ENCODE data around the gene GABRG3. TPM values are rescaled to one million over a fixed set of nuclear protein-coding genes. Genes with fewer than 3 reads are reported as not detected.

The GABRG3 gene
- total RNA-seq, 1 experiment from 2014 or later = 0.15 TPM

- H3T11ph ChIP-seq (ENCODE audit: low read length) = no peak overlapping the region
- Mint-ChIP-seq H3K27ac (no peak overlapping the region), H3K4me1 (peaks cover 6 to 8% of the 10 kb centered on the region in 2 experiments), H3K27me3 (ENCODE audit: low read depth) (no peaks in the 10 kb centered on the region; the same call in 1 of the 2 replicates), H3K9me3 (no peaks in the 10 kb centered on the region; a peak in 1 of 5 replicates), H3K4me3 (no peak overlapping the region), H3K36me3 (ENCODE audit: insufficient read depth in 1 of 3, low read depth in 3 of 3) (no peaks in the 10 kb centered on the region; a peak in 1 of 7 replicates)
- no peak overlapping the region for H2BK120ac ChIP-seq (ENCODE audit: low read depth, low read length, poor library complexity, severe bottlenecking)
- H4K8ac ChIP-seq (replicated peaks; ENCODE audit: insufficient read length, low read depth, low read length) = no peak overlapping the region
- H3K79me1 ChIP-seq (ENCODE audit: insufficient read depth, low read depth, low read length, poor library complexity, severe bottlenecking) = no peaks in the 10 kb centered on the region
- no peak overlapping the region for H3K4ac ChIP-seq (ENCODE audit: low read depth, low read length)
- H3K23me2 ChIP-seq (ENCODE audit: insufficient read length, low read depth, low read length, poor library complexity, severe bottlenecking) = no peaks in the 10 kb centered on the region
- no peak overlapping the region for H3K4me2 ChIP-seq (ENCODE audit: insufficient read depth, insufficient read length, low read length)
- no CpG with 5 or more reads among the region's 9 CpGs for WGBS (ENCODE audit: extremely low coverage, insufficient read length, low lambda C conversion rate)
- no peak overlapping the region for H2AFZ ChIP-seq (ENCODE audit: low read length)
- DNase-seq = no peak
- no peak overlapping the region for H2BK5ac ChIP-seq (ENCODE audit: insufficient read length, low read length)
- no peak overlapping the region for H2BK15ac ChIP-seq (ENCODE audit: low read depth, low read length)
- no peaks in the 10 kb centered on the region for H3K79me2 ChIP-seq (ENCODE audit: insufficient read depth, low read length)
- no peak overlapping the region for H3K9ac ChIP-seq (ENCODE audit: extremely low read depth, insufficient read length, low read length)
- H3K14ac ChIP-seq (ENCODE audit: insufficient read depth, low read length) = no peak overlapping the region
- no peaks in the 10 kb centered on the region for H4K20me1 ChIP-seq (ENCODE audit: control insufficient read depth, insufficient read depth, insufficient read length)
- no peak for TF ChIP-seq CTCF (conservative IDR thresholded peaks at IDR 0.05)
- H3K9me3 ChIP-seq (ENCODE audit: control insufficient read depth, low read depth, low read length) = no peaks in the 10 kb centered on the region
- no peaks in the 10 kb centered on the region for H3K4me1 ChIP-seq (ENCODE audit: insufficient read depth, low read length)
- no peaks in the 10 kb centered on the region for H3K27me3 ChIP-seq (ENCODE audit: insufficient read depth, low read length)
- H3K23ac ChIP-seq (ENCODE audit: insufficient read length, low read depth, low read length) = no peak overlapping the region
- H3K18ac ChIP-seq (ENCODE audit: insufficient read length, low read depth, low read length) = no peak overlapping the region
- no peak overlapping the region for H4K5ac ChIP-seq (ENCODE audit: insufficient read length, low read depth, low read length)
- H3K56ac ChIP-seq (ENCODE audit: insufficient read length, low read depth, low read length) = no peak overlapping the region
- no peak overlapping the region for H2BK20ac ChIP-seq (ENCODE audit: low read depth, low read length, poor library complexity, severe bottlenecking)
- H2AK5ac ChIP-seq (ENCODE audit: insufficient read length, low read length) = no peak overlapping the region
- H2BK12ac ChIP-seq (ENCODE audit: insufficient read length, low read depth, low read length) = no peak overlapping the region
- H3K27ac ChIP-seq (ENCODE audit: insufficient read length, low read depth, low read length) = no peak overlapping the region
- no peak overlapping the region for H4K91ac ChIP-seq (ENCODE audit: insufficient read length, low read depth, low read length)
Measured at GRCh38 chr15:27530994-27531393, 560.0 kb downstream of the GABRG3 start.
